Measurements from ENCODE around the gene ZFYVE16. TPM values are rescaled to one million over a fixed set of nuclear protein-coding genes. Genes with fewer than 3 reads are reported as not detected.

The ZFYVE16 gene
- total and polyA plus RNA-seq, 2 of the 4 experiments (the other 2 are of a cell fraction): 5.3 to 11.1 TPM

GRCh38 chr5:80411589-80412219, 3.8 kb downstream of the ZFYVE16 start:
- H2AFZ ChIP-seq (replicated peaks; ENCODE audit: low read length, poor library complexity): no peak overlapping the region
- H3K36me3 ChIP-seq (ENCODE audit: control insufficient read depth, insufficient read depth, low read length): peaks cover 4% of the 10 kb centered on the region; the same call in 1 of the 2 replicates
- no peak for ATAC-seq (ENCODE audit: low read depth)
- H3K27ac ChIP-seq (ENCODE audit: insufficient read depth, low read length): no peak overlapping the region
- no peak overlapping the region for H3K14ac ChIP-seq (replicated peaks; ENCODE audit: low read depth, low read length)
- no peak overlapping the region for H3K23ac ChIP-seq (ENCODE audit: low read depth, low read length)
- H2BK5ac ChIP-seq (ENCODE audit: low read depth, low read length, poor library complexity, severe bottlenecking): no peak overlapping the region
- no peak overlapping the region for H4K91ac ChIP-seq (ENCODE audit: insufficient read depth, low read depth, low read length)
- no peak overlapping the region for H2AK9ac ChIP-seq (replicated peaks; ENCODE audit: low read depth, low read length, poor library complexity)
- dilution Hi-C loops (cut with HindIII; ENCODE audit: low sequenced_read_pairs, unreplicated experiment): no loop called here
- H3K9ac ChIP-seq (ENCODE audit: low read depth, low read length): no peak overlapping the region
- intact Hi-C loops (cut with micrococcal nuclease): no loop called here
- no peak overlapping the region for H3K56ac ChIP-seq (ENCODE audit: extremely low read depth, insufficient read depth, low read length)
- H3K18ac ChIP-seq (ENCODE audit: low read depth, low read length): no peak overlapping the region
- no peak overlapping the region for H4K8ac ChIP-seq (ENCODE audit: low read depth in 2 of 2, low read length in 2 of 2)
- peaks cover 6 to 24% of the 10 kb centered on the region in 2 experiments for H3K79me1 ChIP-seq (ENCODE audit: low read depth in 1 of 2, low read length in 2 of 2)
- no peak overlapping the region for H2BK15ac ChIP-seq (ENCODE audit: low read depth, low read length)
- no peak overlapping the region for H2BK120ac ChIP-seq (ENCODE audit: low read depth, low read length)
- H3K4me2 ChIP-seq (ENCODE audit: low read depth, low read length): no peak overlapping the region
- no peak overlapping the region for H4K5ac ChIP-seq (ENCODE audit: low read depth, low read length)
- ChIA-PET CTCF (no interaction called here), POLR2A (ENCODE audit: unreplicated experiment) (no interaction called here)
- peaks cover 3% of the 10 kb centered on the region; the same call in 1 of the 2 replicates for H3K4me1 ChIP-seq (ENCODE audit: control insufficient read depth, insufficient read depth, low read length)
- no peaks in the 10 kb centered on the region for H3K27me3 ChIP-seq (ENCODE audit: control insufficient read depth, insufficient read depth, low read length)
- H3K4ac ChIP-seq (ENCODE audit: low read depth, low read length): no peak overlapping the region
- H3K9me1 ChIP-seq (ENCODE audit: insufficient read depth, low read length): 0 out of 2 replicates have a peak, but pooled peaks cover 4% of the 10 kb centered on the region
- no peak overlapping the region for H2BK20ac ChIP-seq (ENCODE audit: low read depth, low read length)
- WGBS, 2 experiments (ENCODE audit: extremely low coverage in 2 of 2, insufficient read length in 1 of 2): 100% methylated on average over 1 of the region's 3 CpGs; no CpG with 5 or more reads in 1 of the 2 experiments
- no peaks in the 10 kb centered on the region for H3K9me3 ChIP-seq (ENCODE audit: control insufficient read depth, insufficient read depth, low read length)
- H4K20me1 ChIP-seq (ENCODE audit: insufficient read depth, low read length): peaks cover 4% of the 10 kb centered on the region; the same call in 1 of the 2 replicates
- peak; percentile 7 for DNase-seq
- no peak for TF ChIP-seq NFE2L2 (IDR thresholded peaks at IDR 0.05; ENCODE audit: low read depth, low read length)
- TF ChIP-seq RFX5 (IDR thresholded peaks at IDR 0.05; ENCODE audit: low read depth, low read length): no peak
- TF ChIP-seq, protein P1, sequence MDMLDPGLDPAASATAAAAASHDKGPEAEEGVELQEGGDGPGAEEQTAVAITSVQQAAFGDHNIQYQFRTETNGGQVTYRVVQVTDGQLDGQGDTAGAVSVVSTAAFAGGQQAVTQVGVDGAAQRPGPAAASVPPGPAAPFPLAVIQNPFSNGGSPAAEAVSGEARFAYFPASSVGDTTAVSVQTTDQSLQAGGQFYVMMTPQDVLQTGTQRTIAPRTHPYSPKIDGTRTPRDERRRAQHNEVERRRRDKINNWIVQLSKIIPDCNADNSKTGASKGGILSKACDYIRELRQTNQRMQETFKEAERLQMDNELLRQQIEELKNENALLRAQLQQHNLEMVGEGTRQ (IDR thresholded peaks at IDR 0.05; ENCODE audit: low read depth, low read length): no peak
- no peak for TF ChIP-seq RAD21 (IDR thresholded peaks at IDR 0.05; ENCODE audit: low read length)
- no peak for TF ChIP-seq BHLHE40 (IDR thresholded peaks at IDR 0.05; ENCODE audit: low read depth, low read length)
- TF ChIP-seq MAZ (IDR thresholded peaks at IDR 0.05; ENCODE audit: borderline replicate concordance, low read depth, low read length): no peak
- no peak for TF ChIP-seq ELK1 (IDR thresholded peaks at IDR 0.05; ENCODE audit: borderline replicate concordance, low read depth, low read length)
- TF ChIP-seq FOS (IDR thresholded peaks at IDR 0.05; ENCODE audit: low read depth, low read length): no peak
- TF ChIP-seq CTCF (conservative IDR thresholded peaks at IDR 0.05; ENCODE audit: low read depth, low read length): no peak
- TF ChIP-seq MAFK (IDR thresholded peaks at IDR 0.05; ENCODE audit: low read depth, low read length): no peak
- no peak for TF ChIP-seq SMC3 (IDR thresholded peaks at IDR 0.05; ENCODE audit: low read depth, low read length)
- TF ChIP-seq CHD1 (IDR thresholded peaks at IDR 0.05; ENCODE audit: low read depth, low read length): no peak
- TF ChIP-seq MXI1 (IDR thresholded peaks at IDR 0.05; ENCODE audit: borderline replicate concordance, low read depth, low read length): no peak
- no TSS peak for BruUV-seq (replicated peaks)
- H3K4me3 ChIP-seq (ENCODE audit: insufficient read depth, low read depth, low read length): no peak overlapping the region
- in situ Hi-C loops (cut with MboI; ENCODE audit: low sequenced_read_pairs): no loop called here
- H2AK5ac ChIP-seq (ENCODE audit: low read depth, low read length): no peak overlapping the region
